Panc1 (cell line): Measurements from ENCODE around the gene UQCR11. TPM values are rescaled to one million over a fixed set of nuclear protein-coding genes. Genes with fewer than 3 reads are reported as not detected.
A peak's percentile ranks its signal among the peaks of the same experiment; 100 is the strongest.

ENCODE experiments used
- ATAC-seq: fragments of 200-7000 bp; cut with Tn5 transposase; 2 replicates; pipeline ENCODE4 v1.9.1; 2020; ENCODE audit warnings: mild to moderate bottlenecking, moderate library complexity
- BruUV-seq: library from RNA; stranded (reverse); fragments of 400-500 nt; replicated peaks from 2 replicates; lab custom pipeline; 2021; lab: Mats Ljungman, UMichigan
- CTCF ChIA-PET: fragments of 300-600 bp; sonication (Branson Sonifier 250); formaldehyde crosslinking; loops from one replicate; lab custom pipeline; 2022; ENCODE audit warnings: antibody characterized with exemption; lab: Charles Lee
- POLR2A ChIA-PET: fragments of 300-600 bp; sonication (Branson Sonifier 250); formaldehyde crosslinking; loops from one replicate; lab custom pipeline; 2022; ENCODE audit warnings: antibody characterized with exemption; lab: Charles Lee
- DNase-seq: peaks from one replicate; pipeline ENCODE4 v3.0.0-alpha.2; 2010; ENCODE audit warnings: low read depth, low spot score
- H3K27ac ChIP-seq: 2 replicates; pipeline ENCODE4 v1.5.1; 2011; ENCODE audit warnings: mild to moderate bottlenecking, low read length, inconsistent platforms
- H3K27me3 ChIP-seq: fragments of 200-500 bp; sonication (Bioruptor generic); 2 replicates; pipeline ENCODE4 v1.6.0; 2014; ENCODE audit warnings: low read length, inconsistent platforms; ENCODE audit not compliant: control insufficient read depth, insufficient read depth
- H3K36me3 ChIP-seq: fragments of 200-500 bp; sonication (Bioruptor generic); 2 replicates; pipeline ENCODE4 v1.5.1; 2014; ENCODE audit warnings: inconsistent platforms, mild to moderate bottlenecking, low read length, moderate library complexity; ENCODE audit not compliant: control insufficient read depth, insufficient read depth
- H3K4me1 ChIP-seq: 2 replicates; pipeline ENCODE4 v1.5.1; 2011; ENCODE audit warnings: inconsistent platforms, mild to moderate bottlenecking, low read length, moderate library complexity; ENCODE audit not compliant: control insufficient read depth, insufficient read depth
- H3K4me3 ChIP-seq, 2 experiments: 2 replicates each; pipeline ENCODE4 v1.5.1; 2011 to 2012; ENCODE audit warnings: low read depth in 2 of 2, low read length in 2 of 2, mild to moderate bottlenecking in 2 of 2, inconsistent platforms in 1 of 2, moderate library complexity in 1 of 2
- H3K9me3 ChIP-seq: fragments of 200-500 bp; sonication (Bioruptor generic); 2 replicates; pipeline ENCODE4 v1.5.1; 2014; ENCODE audit warnings: low read depth, mild to moderate bottlenecking, inconsistent platforms, low read length, moderate library complexity; ENCODE audit not compliant: control insufficient read depth, insufficient read depth
- CTCF ChIP-seq: fragments of 450-650 bp; IDR thresholded peaks from 2 replicates; pipeline ENCODE4 v1.5.1; 2017; ENCODE audit warnings: mild to moderate bottlenecking
- POLR2AphosphoS5 ChIP-seq: IDR thresholded peaks from 2 replicates; pipeline ENCODE4 v1.6.1; 2012; ENCODE audit warnings: mild to moderate bottlenecking, low read depth, low read length, moderate library complexity
- REST ChIP-seq, 2 experiments: IDR thresholded peaks; 2 replicates each; pipeline ENCODE4 v1.6.1; 2011 to 2012; ENCODE audit warnings: low read depth in 2 of 2, control low read depth in 1 of 2, low read length in 1 of 2, mild to moderate bottlenecking in 1 of 2, moderate library complexity in 1 of 2; ENCODE audit not compliant: insufficient read depth in 1 of 2
- SIN3A ChIP-seq: IDR thresholded peaks from 2 replicates; pipeline ENCODE4 v1.6.1; 2012; ENCODE audit warnings: low read depth, mild to moderate bottlenecking, low read length, moderate library complexity, borderline replicate concordance; ENCODE audit not compliant: insufficient read depth
- TCF7L2 ChIP-seq: IDR thresholded peaks from 2 replicates; pipeline ENCODE4 v1.6.1; 2011; ENCODE audit warnings: mild to moderate bottlenecking, low read depth, low read length, inconsistent platforms
- in situ Hi-C: cut with HindIII; loops from 2 replicates; pipeline ENCODE4 v1.10.0; 2016; ENCODE audit warnings: low sequenced_read_pairs, low pct_unique_long_range_greater_than_20kb
- intact Hi-C: fragments of 100-400 bp; cut with micrococcal nuclease; formaldehyde crosslinking; loops from one replicate; pipeline ENCODE4 v1.10.0; 2022; ENCODE audit not compliant: unreplicated experiment
- total RNA-seq: library from RNA; stranded (reverse); gene quantifications from one replicate; pipeline ENCODE4 v1.2.1, GENCODE V29; 2021; ENCODE audit not compliant: unreplicated experiment

The UQCR11 gene
- total RNA-seq, 1 experiment from 2014 or later, result 300 TPM

GRCh38 chr19:1592024-1592754, 13.1 kb downstream of the UQCR11 start:
- H3K4me1 ChIP-seq, result peaks cover 11% of the 10 kb centered on the region
- no peak for DNase-seq
- CTCF ChIA-PET, result no interaction called here
- peaks cover 3% of the 10 kb centered on the region; the same call in 1 of the 2 replicates for H3K36me3 ChIP-seq
- intact Hi-C loops, result no loop called here
- peak; percentile 90 for ATAC-seq
- in situ Hi-C loops, result no loop called here
- H3K27ac ChIP-seq, result peak overlapping the region; percentile 95
- POLR2A ChIA-PET, result no interaction called here
- no peaks in the 10 kb centered on the region for H3K27me3 ChIP-seq
- TF ChIP-seq TCF7L2 (no peak), POLR2AphosphoS5 (peak; percentile 87), CTCF (no peak), SIN3A (peak; percentile 21; the same call in 1 of the 2 replicates)
- H3K4me3 ChIP-seq, result peak overlapping the region; percentile 82 to 87
- BruUV-seq, result no TSS peak
- no peaks in the 10 kb centered on the region for H3K9me3 ChIP-seq

- ChIA-PET CTCF (interaction anchor here (1.4 kb wide), 1 partner anchor 45 kb away, joined by 3 read pairs; no protein-coding TSS in a partner anchor), POLR2A (no interaction called here)
- in situ Hi-C loops, result no loop called here
- no peak for DNase-seq
- Histone ChIP-seq H3K4me3 (peak overlapping the region; percentile 82 to 87), H3K9me3 (no peaks in the 10 kb centered on the region), H3K27me3 (no peaks in the 10 kb centered on the region), H3K4me1 (peaks cover 11% of the 10 kb centered on the region), H3K36me3 (peaks cover 3% of the 10 kb centered on the region; the same call in 1 of the 2 replicates), H3K27ac (peak overlapping the region; percentile 95)
- intact Hi-C loops, result no loop called here
- no peak for TF ChIP-seq CTCF
- no peak for TF ChIP-seq TCF7L2
- TF ChIP-seq POLR2AphosphoS5, result no peak
- no peak for TF ChIP-seq REST (IDR thresholded peaks at IDR 0.05; ENCODE audit: insufficient read depth in 1 of 2, low read depth in 2 of 2, low read length in 1 of 2)
- TF ChIP-seq SIN3A, result no peak
- BruUV-seq, result TSS peak; percentile 75
- no peak for ATAC-seq
Observed at GRCh38 chr19:1591421-1592023, 13.7 kb downstream of the UQCR11 start.
